Trophoblast cell (in vitro differentiated cells and primary cell): ENCODE measurements around the gene PCP4L1.

ENCODE experiments used
- DNase-seq, 2 donors: peaks; one replicate each; pipeline ENCODE4 v3.0.0-alpha.2; 2016
- H2AFZ ChIP-seq: 2 replicates; pipeline ENCODE4 v1.6.1; 2013; ENCODE audit warnings: low read length, moderate library complexity, mild to moderate bottlenecking; ENCODE audit not compliant: insufficient read depth, poor library complexity
- H2AK5ac ChIP-seq: 2 replicates; pipeline ENCODE4 v1.6.1; 2013; ENCODE audit warnings: mild to moderate bottlenecking, low read length
- H2BK120ac ChIP-seq: 2 replicates; pipeline ENCODE4 v1.6.1; 2013; ENCODE audit warnings: low read length, mild to moderate bottlenecking, moderate library complexity; ENCODE audit not compliant: insufficient read depth, poor library complexity
- H2BK12ac ChIP-seq: 2 replicates; pipeline ENCODE4 v1.6.1; 2013; ENCODE audit warnings: mild to moderate bottlenecking, low read length, moderate library complexity
- H2BK5ac ChIP-seq: 2 replicates; pipeline ENCODE4 v1.6.1; 2013; ENCODE audit warnings: low read length, low read depth, moderate library complexity, mild to moderate bottlenecking; ENCODE audit not compliant: poor library complexity
- H3K14ac ChIP-seq: 2 replicates; pipeline ENCODE4 v1.6.1; 2013; ENCODE audit warnings: mild to moderate bottlenecking, low read length
- H3K18ac ChIP-seq: 2 replicates; pipeline ENCODE4 v1.6.1; 2013; ENCODE audit warnings: mild to moderate bottlenecking, low read length
- H3K23ac ChIP-seq: 2 replicates; pipeline ENCODE4 v1.6.1; 2013; ENCODE audit warnings: low read length
- H3K27ac ChIP-seq: 2 replicates; pipeline ENCODE4 v1.5.1; 2013; ENCODE audit warnings: low read depth, mild to moderate bottlenecking, inconsistent platforms, low read length, moderate library complexity
- H3K27me3 ChIP-seq: 2 replicates; pipeline ENCODE4 v1.6.1; 2013; ENCODE audit warnings: inconsistent platforms, mild to moderate bottlenecking, low read length, moderate library complexity; ENCODE audit not compliant: insufficient read depth
- H3K36me3 ChIP-seq, 2 experiments: 1 replicate in 1 of 2; 2 replicates in 1 of 2; pipeline ENCODE4 v1.6.1; 2013; ENCODE audit warnings: low read length in 2 of 2, mild to moderate bottlenecking in 2 of 2, moderate library complexity in 1 of 2; ENCODE audit not compliant: insufficient read depth in 2 of 2, control insufficient read depth in 1 of 2
- H3K4ac ChIP-seq: 2 replicates; pipeline ENCODE4 v1.6.1; 2013; ENCODE audit warnings: low read depth, mild to moderate bottlenecking, low read length, moderate library complexity
- H3K4me1 ChIP-seq, 2 experiments: 1 replicate in 1 of 2; 2 replicates in 1 of 2; pipeline ENCODE4 v1.6.1; 2013; ENCODE audit warnings: low read length in 2 of 2, mild to moderate bottlenecking in 2 of 2, moderate library complexity in 1 of 2; ENCODE audit not compliant: insufficient read depth in 2 of 2, control insufficient read depth in 1 of 2
- H3K4me2 ChIP-seq: 2 replicates; pipeline ENCODE4 v1.6.1; 2013; ENCODE audit warnings: inconsistent platforms, mild to moderate bottlenecking, low read length, moderate library complexity
- H3K4me3 ChIP-seq: 2 replicates; pipeline ENCODE4 v1.5.1; 2013; ENCODE audit warnings: mild to moderate bottlenecking, low read depth, low read length, inconsistent platforms
- H3K79me1 ChIP-seq: one replicate; pipeline ENCODE4 v1.6.1; 2013; ENCODE audit warnings: low read length
- H3K79me2 ChIP-seq: 2 replicates; pipeline ENCODE4 v1.6.1; 2013; ENCODE audit warnings: low read length, mild to moderate bottlenecking; ENCODE audit not compliant: control insufficient read depth, insufficient read depth, poor library complexity
- H3K9ac ChIP-seq: 2 replicates; pipeline ENCODE4 v1.6.1; 2013; ENCODE audit warnings: mild to moderate bottlenecking, low read length
- H3K9me3 ChIP-seq: 2 replicates; pipeline ENCODE4 v1.6.1; 2013; ENCODE audit warnings: low read depth, mild to moderate bottlenecking, control low read depth, inconsistent platforms, low read length; ENCODE audit not compliant: insufficient read depth
- H4K12ac ChIP-seq: 2 replicates; pipeline ENCODE4 v1.6.1; 2013; ENCODE audit warnings: low read depth, mild to moderate bottlenecking, low read length, moderate library complexity
- H4K8ac ChIP-seq: 2 replicates; pipeline ENCODE4 v1.6.1; 2013; ENCODE audit warnings: low read depth, mild to moderate bottlenecking, low read length, moderate library complexity
- H4K91ac ChIP-seq: one replicate; pipeline ENCODE4 v1.6.1; 2013; ENCODE audit warnings: low read depth, mild to moderate bottlenecking, low read length, moderate library complexity
- WGBS: extraction: QIAGEN DNeasy Blood & Tissue Kit; methylation state at CpG from one replicate; pipeline ENCODE4 v1.1.7; 2013; ENCODE audit warnings: missing lambda C conversion rate; ENCODE audit not compliant: insufficient read length, insufficient coverage; ENCODE audit errors: extremely low coverage; 5-methylcytosine and 5-hydroxymethylcytosine counted together

PCP4L1 gene

DNA sequence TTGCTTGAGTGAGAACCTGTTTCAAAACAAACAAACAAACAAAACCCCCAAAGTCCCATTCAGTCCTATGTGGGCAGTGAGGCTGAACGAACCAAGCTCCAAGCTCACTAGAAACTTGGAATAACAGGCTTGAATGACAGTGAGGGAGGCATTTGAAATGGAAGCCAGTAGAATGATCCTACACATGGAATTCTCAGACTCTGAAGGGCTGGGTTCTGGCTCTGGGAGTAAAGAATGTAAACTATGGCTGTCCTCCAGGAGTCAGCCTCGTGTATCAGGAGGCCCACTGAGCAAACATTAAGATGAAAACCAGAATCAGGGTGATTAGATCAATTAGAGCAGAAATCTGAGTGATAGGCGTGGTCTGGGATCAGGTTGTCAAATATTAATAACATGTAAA lies 14.9 kb downstream of the PCP4L1 start:
- no peak overlapping the region for H3K4me2 ChIP-seq
- no peak overlapping the region for H3K23ac ChIP-seq
- H3K14ac ChIP-seq, result no peak overlapping the region
- no peak overlapping the region for H4K91ac ChIP-seq
- no peak overlapping the region for H2BK5ac ChIP-seq
- DNase-seq, result peak; percentile 30 to 66
- H2AK5ac ChIP-seq, result no peak overlapping the region
- H3K4me3 ChIP-seq, result no peak overlapping the region
- no peaks in the 10 kb centered on the region for H3K27me3 ChIP-seq
- H3K79me2 ChIP-seq, result no peaks in the 10 kb centered on the region
- no peak overlapping the region for H3K4ac ChIP-seq
- H2AFZ ChIP-seq, result no peak overlapping the region
- no peak overlapping the region for H4K8ac ChIP-seq
- H3K4me1 ChIP-seq, result peaks cover 8 to 14% of the 10 kb centered on the region in 2 experiments
- H3K36me3 ChIP-seq, result no peaks in the 10 kb centered on the region
- H2BK12ac ChIP-seq, result no peak overlapping the region
- no CpG with 5 or more reads among the region's 3 CpGs for WGBS
- no peak overlapping the region for H2BK120ac ChIP-seq
- no peaks in the 10 kb centered on the region for H3K79me1 ChIP-seq
- no peaks in the 10 kb centered on the region for H3K9me3 ChIP-seq
- H3K9ac ChIP-seq, result no peak overlapping the region
- H4K12ac ChIP-seq, result no peak overlapping the region
- no peak overlapping the region for H3K27ac ChIP-seq
- no peak overlapping the region for H3K18ac ChIP-seq

DNA sequence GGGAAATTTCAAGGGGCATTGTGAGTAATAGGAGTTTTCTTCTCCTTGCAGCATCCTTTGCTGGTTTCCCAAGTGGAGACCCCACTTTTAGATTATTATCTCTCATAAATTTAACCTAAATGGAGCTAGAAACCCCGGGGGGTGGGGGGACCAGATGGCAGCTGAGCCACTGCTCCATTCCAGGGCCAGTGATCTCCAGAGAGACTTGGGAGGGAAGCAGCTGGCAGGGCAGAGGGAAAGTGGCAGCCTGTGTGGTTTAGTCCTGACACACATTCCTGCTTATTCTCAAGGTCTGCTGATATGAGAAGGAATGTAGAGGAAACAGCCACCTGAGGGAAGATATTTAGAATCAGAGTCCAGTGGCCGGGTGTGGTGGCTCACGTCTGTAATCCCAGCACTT lies 16.3 kb downstream of the PCP4L1 start:
- Histone ChIP-seq H3K9me3 (no peaks in the 10 kb centered on the region), H3K18ac (no peak overlapping the region), H3K23ac (no peak overlapping the region), H3K4me3 (no peak overlapping the region), H3K9ac (no peak overlapping the region), H3K4ac (no peak overlapping the region), H2AFZ (no peak overlapping the region), H2BK5ac (no peak overlapping the region), H3K27ac (peak overlapping the region; percentile 43), H3K4me2 (no peak overlapping the region), H3K14ac (no peak overlapping the region), H4K91ac (no peak overlapping the region), H3K4me1 (peaks cover 8 to 14% of the 10 kb centered on the region in 2 experiments), H4K12ac (no peak overlapping the region), H2AK5ac (no peak overlapping the region), H3K36me3 (no peaks in the 10 kb centered on the region), H3K79me1 (no peaks in the 10 kb centered on the region), H3K27me3 (no peaks in the 10 kb centered on the region), H4K8ac (peak overlapping the region; percentile 9), H2BK12ac (no peak overlapping the region), H2BK120ac (no peak overlapping the region), H3K79me2 (no peaks in the 10 kb centered on the region)
- DNase-seq, result peak; percentile 7 to 58
- no CpG with 5 or more reads among the region's 3 CpGs for WGBS

DNA sequence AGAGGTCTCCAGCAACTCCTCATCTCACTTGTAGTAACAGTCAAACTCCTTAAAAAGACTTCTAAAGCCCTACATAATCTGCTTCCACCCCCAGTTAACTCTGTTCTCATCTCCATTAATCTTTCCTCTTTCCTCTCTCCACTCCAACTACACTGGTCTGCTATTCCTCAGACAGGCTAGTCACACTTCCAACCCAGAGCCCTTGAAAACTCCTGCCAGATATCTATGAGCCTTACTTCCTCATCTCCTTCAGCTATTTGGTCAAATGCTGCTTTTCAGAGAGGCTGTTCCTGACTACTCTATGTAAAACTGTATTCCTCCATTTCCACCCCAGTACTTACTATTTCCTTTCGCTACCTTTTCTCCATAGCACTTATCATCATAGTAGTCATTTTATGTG lies 24.4 kb downstream of the PCP4L1 start:
- no peak overlapping the region for H3K4ac ChIP-seq
- no peak overlapping the region for H3K14ac ChIP-seq
- H3K4me1 ChIP-seq, result no peaks in the 10 kb centered on the region
- H4K8ac ChIP-seq, result no peak overlapping the region
- no peak overlapping the region for H3K27ac ChIP-seq
- no peak overlapping the region for H2AFZ ChIP-seq
- no peak overlapping the region for H3K18ac ChIP-seq
- H4K91ac ChIP-seq, result no peak overlapping the region
- H2BK120ac ChIP-seq, result no peak overlapping the region
- H3K9me3 ChIP-seq, result no peaks in the 10 kb centered on the region
- H2BK12ac ChIP-seq, result no peak overlapping the region
- H2AK5ac ChIP-seq, result no peak overlapping the region
- H4K12ac ChIP-seq, result no peak overlapping the region
- no peaks in the 10 kb centered on the region for H3K79me1 ChIP-seq
- no peak overlapping the region for H3K4me2 ChIP-seq
- no peak overlapping the region for H2BK5ac ChIP-seq
- no peaks in the 10 kb centered on the region for H3K79me2 ChIP-seq
- H3K9ac ChIP-seq, result no peak overlapping the region
- DNase-seq, result no peak
- no peaks in the 10 kb centered on the region for H3K36me3 ChIP-seq
- no CpG with 5 or more reads among the region's 1 CpG for WGBS
- H3K23ac ChIP-seq, result no peak overlapping the region
- no peaks in the 10 kb centered on the region for H3K27me3 ChIP-seq
- H3K4me3 ChIP-seq, result no peak overlapping the region

DNA sequence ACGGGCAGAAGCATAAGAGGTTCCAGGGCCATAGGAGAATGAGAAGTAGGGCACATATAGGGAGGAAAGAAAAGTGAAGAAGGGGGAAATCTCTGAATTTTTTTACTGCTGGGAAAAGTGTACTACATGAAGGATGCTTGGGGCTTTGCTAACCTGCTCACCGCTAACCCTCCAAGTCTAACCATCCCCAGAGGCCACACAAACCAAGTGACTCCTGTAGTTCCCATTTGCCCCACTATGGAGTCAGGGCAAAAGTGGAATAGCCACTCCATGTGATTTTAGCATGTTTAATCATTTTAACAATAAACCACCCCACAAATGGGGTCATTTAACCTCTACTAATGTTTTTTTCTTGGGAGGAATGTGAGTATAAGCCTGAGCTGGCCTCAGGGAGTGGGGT lies 26.6 kb downstream of the PCP4L1 start:
- Histone ChIP-seq H4K8ac (no peak overlapping the region), H3K4me2 (no peak overlapping the region), H3K4ac (no peak overlapping the region), H3K18ac (no peak overlapping the region), H3K4me1 (no peaks in the 10 kb centered on the region), H4K91ac (no peak overlapping the region), H3K23ac (no peak overlapping the region), H3K79me1 (no peaks in the 10 kb centered on the region), H3K36me3 (no peaks in the 10 kb centered on the region), H3K9me3 (no peaks in the 10 kb centered on the region), H3K4me3 (no peak overlapping the region), H2BK5ac (no peak overlapping the region), H3K9ac (no peak overlapping the region), H3K79me2 (no peaks in the 10 kb centered on the region), H4K12ac (no peak overlapping the region), H2AK5ac (no peak overlapping the region), H3K27me3 (no peaks in the 10 kb centered on the region), H3K27ac (no peak overlapping the region), H2BK12ac (no peak overlapping the region), H2BK120ac (no peak overlapping the region), H2AFZ (no peak overlapping the region), H3K14ac (no peak overlapping the region)
- DNase-seq, result no peak
- WGBS, result no CpG with 5 or more reads among the region's 2 CpGs
